Glutamatergic neuron (in vitro differentiated cells): ENCODE data around the gene LCAT. TPM values are rescaled to one million over a fixed set of nuclear protein-coding genes. Genes with fewer than 3 reads are reported as not detected.

Source experiments
- DNase-seq: peaks from one replicate; pipeline ENCODE4 v3.0.0; 2022
- H3K27ac Mint-ChIP-seq: one replicate; pipeline ENCODE4 v1.8.0; 2020; ENCODE audit warnings: mild to moderate bottlenecking, mixed read lengths, inconsistent platforms; ENCODE audit not compliant: unreplicated experiment
- H3K27me3 Mint-ChIP-seq: one replicate; pipeline ENCODE4 v1.8.0; 2020; ENCODE audit warnings: mild to moderate bottlenecking, moderate library complexity, mixed read lengths, inconsistent platforms; ENCODE audit not compliant: unreplicated experiment
- H3K36me3 Mint-ChIP-seq: one replicate; pipeline ENCODE4 v1.8.0; 2020; ENCODE audit warnings: mild to moderate bottlenecking, mixed read lengths, inconsistent platforms; ENCODE audit not compliant: unreplicated experiment
- H3K4me1 Mint-ChIP-seq: one replicate; pipeline ENCODE4 v1.8.0; 2020; ENCODE audit warnings: mild to moderate bottlenecking, low read depth, mixed read lengths, inconsistent platforms; ENCODE audit not compliant: unreplicated experiment
- H3K4me3 Mint-ChIP-seq: one replicate; pipeline ENCODE4 v1.8.0; 2020; ENCODE audit warnings: mild to moderate bottlenecking, mixed read lengths, inconsistent platforms; ENCODE audit not compliant: unreplicated experiment
- H3K9me3 Mint-ChIP-seq: one replicate; pipeline ENCODE4 v1.8.0; 2020; ENCODE audit warnings: mild to moderate bottlenecking, moderate library complexity, mixed read lengths, inconsistent platforms; ENCODE audit not compliant: unreplicated experiment
- total RNA-seq: library from RNA; stranded (reverse); fragmentation: NEBNext Ultra II Directional; extraction: Animal tissue kit (Norgen Biotek cat#: 25700); gene quantifications from one replicate; pipeline ENCODE4 v1.2.1, GENCODE V29; 2021; ENCODE audit not compliant: unreplicated experiment
- TF ChIP-seq, protein P1 (sequence below): fragments of 200-600 bp; sonication (generic); IDR thresholded peaks from one replicate; pipeline ENCODE4 v1.5.0; 2021; ENCODE audit not compliant: partially characterized antibody, unreplicated experiment

LCAT gene
- total RNA-seq, 1 donor from 2014 or later = 8.7 TPM

DNA sequence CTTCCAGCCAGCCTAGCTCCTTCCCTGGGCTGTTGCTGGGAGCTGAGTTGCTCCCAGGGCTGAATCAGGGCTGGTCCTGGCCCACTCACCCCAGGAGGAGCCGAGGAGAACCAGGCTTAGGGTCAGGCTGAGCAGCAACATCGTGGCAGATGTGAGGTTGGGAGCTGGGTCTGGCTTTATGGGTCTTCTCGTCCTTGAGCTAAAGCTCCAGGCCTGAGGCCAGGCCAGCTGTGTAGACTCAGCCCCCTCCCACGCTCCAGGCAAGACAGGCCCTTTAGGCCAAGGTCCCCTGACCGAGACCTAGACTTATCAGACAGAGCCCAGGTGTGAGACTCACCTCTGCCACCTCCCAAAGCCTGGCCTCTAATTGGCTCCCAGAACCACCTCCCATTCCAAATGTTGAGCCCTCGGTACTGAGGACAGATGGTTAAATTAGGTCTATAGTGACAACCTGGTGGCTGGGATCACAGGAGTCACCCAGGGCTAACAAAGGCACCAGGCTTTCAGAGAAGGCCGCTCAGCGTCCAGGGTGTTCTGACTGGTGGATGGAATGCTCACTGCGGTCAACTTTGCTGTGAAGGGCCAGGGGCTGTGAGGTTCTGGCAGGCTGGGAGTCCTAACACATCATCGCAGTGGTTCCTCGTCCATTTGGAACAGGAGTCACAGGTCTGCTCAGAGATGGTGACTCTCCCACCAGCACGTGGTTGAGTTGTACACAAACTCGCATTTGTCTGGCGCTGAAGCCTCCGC lies 12.0 kb downstream of the LCAT start, which contains the start of gene CTRL:
Gene CTRL (minus strand): TSS at position 151 of the 750 bp plus-strand sequence. CDS start 10 bp downstream, at position 141.
- TF ChIP-seq, protein P1, sequence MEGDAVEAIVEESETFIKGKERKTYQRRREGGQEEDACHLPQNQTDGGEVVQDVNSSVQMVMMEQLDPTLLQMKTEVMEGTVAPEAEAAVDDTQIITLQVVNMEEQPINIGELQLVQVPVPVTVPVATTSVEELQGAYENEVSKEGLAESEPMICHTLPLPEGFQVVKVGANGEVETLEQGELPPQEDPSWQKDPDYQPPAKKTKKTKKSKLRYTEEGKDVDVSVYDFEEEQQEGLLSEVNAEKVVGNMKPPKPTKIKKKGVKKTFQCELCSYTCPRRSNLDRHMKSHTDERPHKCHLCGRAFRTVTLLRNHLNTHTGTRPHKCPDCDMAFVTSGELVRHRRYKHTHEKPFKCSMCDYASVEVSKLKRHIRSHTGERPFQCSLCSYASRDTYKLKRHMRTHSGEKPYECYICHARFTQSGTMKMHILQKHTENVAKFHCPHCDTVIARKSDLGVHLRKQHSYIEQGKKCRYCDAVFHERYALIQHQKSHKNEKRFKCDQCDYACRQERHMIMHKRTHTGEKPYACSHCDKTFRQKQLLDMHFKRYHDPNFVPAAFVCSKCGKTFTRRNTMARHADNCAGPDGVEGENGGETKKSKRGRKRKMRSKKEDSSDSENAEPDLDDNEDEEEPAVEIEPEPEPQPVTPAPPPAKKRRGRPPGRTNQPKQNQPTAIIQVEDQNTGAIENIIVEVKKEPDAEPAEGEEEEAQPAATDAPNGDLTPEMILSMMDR = peak; percentile 11
- H3K4me1 Mint-ChIP-seq = peaks cover 9% of the 10 kb centered on the region
- H3K27me3 Mint-ChIP-seq = peaks cover 14% of the 10 kb centered on the region
- H3K4me3 Mint-ChIP-seq = no peak within 1 kb of the TSS
- peaks cover 11% of the 10 kb centered on the region for H3K9me3 Mint-ChIP-seq
- DNase-seq = no peak
- H3K36me3 Mint-ChIP-seq = no peaks in the 10 kb centered on the region
- no peak within 1 kb of the TSS for H3K27ac Mint-ChIP-seq

- H3K27me3 Mint-ChIP-seq = peaks cover 6% of the 10 kb centered on the region
- no peak for DNase-seq
- H3K4me1 Mint-ChIP-seq = peaks cover 17% of the 10 kb centered on the region
- no peaks in the 10 kb centered on the region for H3K36me3 Mint-ChIP-seq
- TF ChIP-seq, protein P1 = no peak
- H3K4me3 Mint-ChIP-seq = no peak overlapping the region
- peaks cover 7% of the 10 kb centered on the region for H3K9me3 Mint-ChIP-seq
- no peak overlapping the region for H3K27ac Mint-ChIP-seq
Measured at GRCh38 chr16:67930678-67931211, 13.2 kb downstream of the LCAT start.

- Mint-ChIP-seq H3K36me3 (no peaks in the 10 kb centered on the region), H3K27me3 (peaks cover 4% of the 10 kb centered on the region), H3K4me1 (peaks cover 18% of the 10 kb centered on the region), H3K4me3 (no peak overlapping the region), H3K27ac (no peak overlapping the region), H3K9me3 (peaks cover 5% of the 10 kb centered on the region)
- TF ChIP-seq, protein P1 = no peak
- no peak for DNase-seq
Measured at GRCh38 chr16:67930191-67930590, 13.7 kb downstream of the LCAT start.

DNA sequence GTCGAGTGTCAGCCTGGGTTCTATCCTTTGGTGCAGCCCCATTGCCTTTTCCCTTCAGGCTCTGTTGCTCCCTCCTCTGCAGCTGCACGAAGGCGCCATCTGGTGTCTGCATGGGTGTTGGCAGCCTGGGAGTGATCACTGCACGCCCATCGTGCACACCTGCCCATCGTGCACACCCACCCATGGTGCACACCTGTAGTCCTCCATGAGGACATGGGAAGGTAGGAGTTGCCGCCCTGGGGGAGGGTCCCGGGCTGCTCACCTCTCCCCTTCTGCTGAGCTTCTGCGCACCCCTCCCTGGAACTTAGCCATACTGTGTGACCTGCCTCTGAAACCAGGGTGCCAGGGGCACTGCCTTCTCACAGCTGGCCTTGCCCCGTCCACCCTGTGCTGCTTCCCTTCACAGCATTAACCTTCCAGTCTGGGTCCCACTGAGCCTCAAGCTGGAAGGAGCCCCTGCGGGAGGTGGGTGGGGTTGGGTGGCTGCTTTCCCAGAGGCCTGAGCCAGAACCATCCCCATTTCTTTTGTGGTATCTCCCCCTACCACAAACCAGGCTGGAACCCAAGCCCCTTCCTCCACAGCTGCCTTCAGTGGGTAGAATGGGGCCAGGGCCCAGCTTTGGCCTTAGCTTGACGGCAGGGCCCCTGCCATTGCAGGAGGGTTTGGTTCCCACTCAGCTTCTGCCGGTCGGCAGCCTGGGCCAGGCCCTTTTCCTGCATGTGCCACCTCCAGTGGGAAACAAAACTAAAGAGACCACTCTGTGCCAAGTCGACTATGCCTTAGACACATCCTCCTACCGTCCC lies 15.2 kb downstream of the LCAT start:
- no peaks in the 10 kb centered on the region for H3K36me3 Mint-ChIP-seq
- no peak overlapping the region for H3K4me3 Mint-ChIP-seq
- H3K4me1 Mint-ChIP-seq = peaks cover 12% of the 10 kb centered on the region
- H3K9me3 Mint-ChIP-seq = peaks cover 3% of the 10 kb centered on the region
- no peak overlapping the region for H3K27ac Mint-ChIP-seq
- H3K27me3 Mint-ChIP-seq = no peaks in the 10 kb centered on the region
- TF ChIP-seq, protein P1 = peak; percentile 49
- peak; percentile 83 for DNase-seq
